Keratinocyte (primary cell): ENCODE results near the gene AJUBA.

Source experiments
- EZH2 ChIP-seq: IDR thresholded peaks from one replicate; pipeline ENCODE4 v1.6.1; 2012; ENCODE audit warnings: inconsistent platforms, mild to moderate bottlenecking, low read length, moderate library complexity
- TF ChIP-seq, protein P1 (sequence below), 3 experiments: IDR thresholded peaks in 1 of 3; conservative IDR thresholded peaks in 1 of 3; optimal IDR thresholded peaks in 1 of 3; 2 replicates in 2 of 3; 3 replicates in 1 of 3; pipeline versions ENCODE3 to v1.5.1; 2011; ENCODE audit warnings: low read length in 3 of 3, mild to moderate bottlenecking in 3 of 3, moderate library complexity in 2 of 3, control low read depth in 1 of 3, inconsistent platforms in 1 of 3; ENCODE audit not compliant: insufficient read depth in 2 of 3; ENCODE audit errors: extremely low read depth in 1 of 3

DNA sequence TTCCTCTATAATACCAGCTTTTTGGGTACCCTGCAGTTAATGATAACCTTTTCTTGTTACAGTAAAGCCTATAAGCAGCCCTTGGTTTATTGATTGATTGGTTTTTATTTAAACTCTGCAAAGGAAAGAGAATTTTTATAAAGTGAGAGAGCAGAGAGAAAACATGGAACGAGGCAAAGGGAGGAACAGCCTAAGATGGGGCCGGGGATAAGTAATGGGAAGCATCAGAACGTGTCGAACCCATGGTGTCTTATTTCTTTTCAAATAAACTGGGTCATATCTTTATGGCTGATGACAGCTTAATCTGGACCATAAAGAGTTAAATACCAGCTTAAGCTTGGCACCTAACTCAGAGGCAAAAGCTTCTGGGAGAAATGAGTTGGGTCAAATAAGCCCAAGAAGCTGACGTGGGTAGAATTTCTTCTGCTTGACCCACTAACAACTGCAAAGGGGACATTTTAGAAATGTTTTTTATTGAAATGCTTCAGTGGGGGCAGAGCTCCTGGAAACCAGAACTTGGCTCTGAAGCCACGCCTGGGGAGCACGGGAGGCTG is 39.6 kb upstream of the AJUBA start:
- TF ChIP-seq, protein P1, sequence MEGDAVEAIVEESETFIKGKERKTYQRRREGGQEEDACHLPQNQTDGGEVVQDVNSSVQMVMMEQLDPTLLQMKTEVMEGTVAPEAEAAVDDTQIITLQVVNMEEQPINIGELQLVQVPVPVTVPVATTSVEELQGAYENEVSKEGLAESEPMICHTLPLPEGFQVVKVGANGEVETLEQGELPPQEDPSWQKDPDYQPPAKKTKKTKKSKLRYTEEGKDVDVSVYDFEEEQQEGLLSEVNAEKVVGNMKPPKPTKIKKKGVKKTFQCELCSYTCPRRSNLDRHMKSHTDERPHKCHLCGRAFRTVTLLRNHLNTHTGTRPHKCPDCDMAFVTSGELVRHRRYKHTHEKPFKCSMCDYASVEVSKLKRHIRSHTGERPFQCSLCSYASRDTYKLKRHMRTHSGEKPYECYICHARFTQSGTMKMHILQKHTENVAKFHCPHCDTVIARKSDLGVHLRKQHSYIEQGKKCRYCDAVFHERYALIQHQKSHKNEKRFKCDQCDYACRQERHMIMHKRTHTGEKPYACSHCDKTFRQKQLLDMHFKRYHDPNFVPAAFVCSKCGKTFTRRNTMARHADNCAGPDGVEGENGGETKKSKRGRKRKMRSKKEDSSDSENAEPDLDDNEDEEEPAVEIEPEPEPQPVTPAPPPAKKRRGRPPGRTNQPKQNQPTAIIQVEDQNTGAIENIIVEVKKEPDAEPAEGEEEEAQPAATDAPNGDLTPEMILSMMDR (optimal IDR thresholded peaks at IDR 0.05 in 1 of 3, IDR thresholded peaks at IDR 0.05 in 1 of 3, conservative IDR thresholded peaks at IDR 0.05 in 1 of 3; ENCODE audit: extremely low read depth in 1 of 3, insufficient read depth in 2 of 3, low read length in 3 of 3) = no peak
- TF ChIP-seq EZH2 = no peak
